Measurements from ENCODE around the gene CADM1. TPM values are rescaled to one million over a fixed set of nuclear protein-coding genes. Genes with fewer than 3 reads are reported as not detected.

CADM1 gene
- total RNA-seq, 2 donors from 2014 or later, result 0.18 TPM; not detected in 1

- peaks cover 9 to 22% of the 10 kb centered on the region in 2 donors for H3K9me3 Mint-ChIP-seq
- no peak for DNase-seq (ENCODE audit: low spot score in 2 of 2)
- peaks cover 9 to 20% of the 10 kb centered on the region in 2 donors for H3K36me3 Mint-ChIP-seq
- ATAC-seq, result no peak
- H3K27ac Mint-ChIP-seq, result no peak overlapping the region
These were observed 59.7 kb downstream of the CADM1 start for GRCh38 chr11:115444542-115444941.

GRCh38 chr11:115439969-115440540 is 64.2 kb downstream of the CADM1 start:
- ATAC-seq (no peak), DNase-seq (ENCODE audit: low spot score in 2 of 2) (no peak)
- Mint-ChIP-seq H3K36me3 (peaks cover 0 to 4% of the 10 kb centered on the region in 2 donors), H3K9me3 (peaks cover 0 to 5% of the 10 kb centered on the region in 2 donors), H3K27ac (no peak overlapping the region)

- no peak overlapping the region for H3K27ac Mint-ChIP-seq
- H3K9me3 Mint-ChIP-seq, result peaks cover 0 to 5% of the 10 kb centered on the region in 2 donors
- no peak for ATAC-seq
These were observed 64.8 kb downstream of the CADM1 start for GRCh38 chr11:115439385-115439784.

GRCh38 chr11:115437902-115438575 is 66.2 kb downstream of the CADM1 start:
- Mint-ChIP-seq H3K27ac (no peak overlapping the region), H3K9me3 (peaks cover 0 to 5% of the 10 kb centered on the region in 2 donors), H3K36me3 (peaks cover 0 to 4% of the 10 kb centered on the region in 2 donors)
- no peak for DNase-seq (ENCODE audit: low spot score in 2 of 2)
- ATAC-seq, result no peak

More at GRCh38 chr11:115439385-115439784, 64.8 kb downstream of the CADM1 start:
- DNase-seq (ENCODE audit: low spot score in 2 of 2), result no peak
- H3K36me3 Mint-ChIP-seq, result peaks cover 0 to 4% of the 10 kb centered on the region in 2 donors

GRCh38 chr11:115430345-115430744 is 73.9 kb downstream of the CADM1 start:
- Mint-ChIP-seq H3K27ac (no peak overlapping the region), H3K9me3 (peaks cover 0 to 6% of the 10 kb centered on the region in 2 donors), H3K36me3 (no peaks in the 10 kb centered on the region)
- DNase-seq (ENCODE audit: low spot score in 2 of 2), result no peak
- ATAC-seq, result no peak

GRCh38 chr11:115428306-115428705 is 75.9 kb downstream of the CADM1 start:
- no peaks in the 10 kb centered on the region for H3K36me3 Mint-ChIP-seq
- DNase-seq (ENCODE audit: low spot score in 2 of 2) (no peak), ATAC-seq (no peak)
- H3K27ac Mint-ChIP-seq, result no peak overlapping the region
- H3K9me3 Mint-ChIP-seq, result peaks cover 0 to 6% of the 10 kb centered on the region in 2 donors

GRCh38 chr11:115425816-115426215 is 78.4 kb downstream of the CADM1 start:
- Mint-ChIP-seq H3K9me3 (no peaks in the 10 kb centered on the region), H3K27ac (no peak overlapping the region), H3K36me3 (no peaks in the 10 kb centered on the region)
- DNase-seq (ENCODE audit: low spot score in 2 of 2) (no peak), ATAC-seq (no peak)

GRCh38 chr11:115425250-115425649 is 79.0 kb downstream of the CADM1 start:
- no peak overlapping the region for H3K27ac Mint-ChIP-seq
- DNase-seq (ENCODE audit: low spot score in 2 of 2), result no peak

GRCh38 chr11:115423728-115424459 is 80.3 kb downstream of the CADM1 start:
- peaks cover 0 to 3% of the 10 kb centered on the region in 2 donors for H3K9me3 Mint-ChIP-seq
- DNase-seq (ENCODE audit: low spot score in 2 of 2), result no peak
- no peaks in the 10 kb centered on the region for H3K36me3 Mint-ChIP-seq
- no peak overlapping the region for H3K27ac Mint-ChIP-seq
- no peak for ATAC-seq

More at GRCh38 chr11:115425250-115425649, 79.0 kb downstream of the CADM1 start:
- Mint-ChIP-seq H3K36me3 (no peaks in the 10 kb centered on the region), H3K9me3 (no peaks in the 10 kb centered on the region)
- no peak for ATAC-seq

GRCh38 chr11:115421992-115422689 is 82.1 kb downstream of the CADM1 start:
- ATAC-seq, result no peak
- Mint-ChIP-seq H3K36me3 (no peaks in the 10 kb centered on the region), H3K9me3 (peaks cover 0 to 7% of the 10 kb centered on the region in 2 donors), H3K27ac (no peak overlapping the region)
- no peak for DNase-seq (ENCODE audit: low spot score in 2 of 2)

- ATAC-seq (no peak), DNase-seq (ENCODE audit: low spot score in 2 of 2) (no peak)
- H3K27ac Mint-ChIP-seq, result no peak overlapping the region
- peaks cover 0 to 7% of the 10 kb centered on the region in 2 donors for H3K9me3 Mint-ChIP-seq
- H3K36me3 Mint-ChIP-seq, result no peaks in the 10 kb centered on the region
These were observed 82.7 kb downstream of the CADM1 start for GRCh38 chr11:115421352-115421991.

GRCh38 chr11:115420505-115420904 is 83.7 kb downstream of the CADM1 start:
- Mint-ChIP-seq H3K27ac (no peak overlapping the region), H3K36me3 (no peaks in the 10 kb centered on the region), H3K9me3 (peaks cover 0 to 7% of the 10 kb centered on the region in 2 donors)
- DNase-seq (ENCODE audit: low spot score in 2 of 2) (no peak), ATAC-seq (no peak)

- Mint-ChIP-seq H3K9me3 (peaks cover 0 to 7% of the 10 kb centered on the region in 2 donors), H3K27ac (no peak overlapping the region), H3K36me3 (no peaks in the 10 kb centered on the region)
- no peak for ATAC-seq
- DNase-seq (ENCODE audit: low spot score in 2 of 2), result no peak
These were observed 85.6 kb downstream of the CADM1 start for GRCh38 chr11:115418626-115419025.

- no peak overlapping the region for H3K27ac Mint-ChIP-seq
- DNase-seq (ENCODE audit: low spot score in 2 of 2), result no peak
- H3K36me3 Mint-ChIP-seq, result no peaks in the 10 kb centered on the region
- ATAC-seq, result no peak
- H3K9me3 Mint-ChIP-seq, result peaks cover 0 to 7% of the 10 kb centered on the region in 2 donors
These were observed 86.1 kb downstream of the CADM1 start for GRCh38 chr11:115418081-115418480.

GRCh38 chr11:115411120-115411519 is 93.1 kb downstream of the CADM1 start:
- DNase-seq (ENCODE audit: low spot score in 2 of 2), result no peak
- Mint-ChIP-seq H3K9me3 (peaks cover 0 to 4% of the 10 kb centered on the region in 2 donors), H3K36me3 (no peaks in the 10 kb centered on the region), H3K27ac (no peak overlapping the region)
- ATAC-seq, result no peak

GRCh38 chr11:115409691-115410220 is 94.5 kb downstream of the CADM1 start:
- no peak overlapping the region for H3K27ac Mint-ChIP-seq
- ATAC-seq (no peak), DNase-seq (ENCODE audit: low spot score in 2 of 2) (no peak)
- H3K9me3 Mint-ChIP-seq, result peaks cover 0 to 4% of the 10 kb centered on the region in 2 donors
- H3K36me3 Mint-ChIP-seq, result no peaks in the 10 kb centered on the region

All from activated naive CD4-positive, alpha-beta T cell treated with anti-CD3 and anti-CD28 coated beads, Interleukin-2, amount 50 U/mL, for 72 hours (primary cell).